Renal pelvis (tissue), 4 donors: Measurements from ENCODE around the gene AIF1. TPM values are rescaled to one million over a fixed set of nuclear protein-coding genes. Genes with fewer than 3 reads are reported as not detected.

Experiments
- DNase-seq: peaks from one replicate; pipeline ENCODE4 v3.0.0-alpha.2; 2013
- polyA plus RNA-seq, 3 donors: library from polyadenylated mRNA; unstranded; fragments of 120-200 nt; gene quantifications; one replicate each; pipeline ENCODE4 v1.2.1, GENCODE V29; 2013; ENCODE audit not compliant: insufficient read length in 3 of 3

AIF1 gene
- polyA plus RNA-seq, 3 donors = 66.1 to 77.7 (median 74.7) TPM

DNA sequence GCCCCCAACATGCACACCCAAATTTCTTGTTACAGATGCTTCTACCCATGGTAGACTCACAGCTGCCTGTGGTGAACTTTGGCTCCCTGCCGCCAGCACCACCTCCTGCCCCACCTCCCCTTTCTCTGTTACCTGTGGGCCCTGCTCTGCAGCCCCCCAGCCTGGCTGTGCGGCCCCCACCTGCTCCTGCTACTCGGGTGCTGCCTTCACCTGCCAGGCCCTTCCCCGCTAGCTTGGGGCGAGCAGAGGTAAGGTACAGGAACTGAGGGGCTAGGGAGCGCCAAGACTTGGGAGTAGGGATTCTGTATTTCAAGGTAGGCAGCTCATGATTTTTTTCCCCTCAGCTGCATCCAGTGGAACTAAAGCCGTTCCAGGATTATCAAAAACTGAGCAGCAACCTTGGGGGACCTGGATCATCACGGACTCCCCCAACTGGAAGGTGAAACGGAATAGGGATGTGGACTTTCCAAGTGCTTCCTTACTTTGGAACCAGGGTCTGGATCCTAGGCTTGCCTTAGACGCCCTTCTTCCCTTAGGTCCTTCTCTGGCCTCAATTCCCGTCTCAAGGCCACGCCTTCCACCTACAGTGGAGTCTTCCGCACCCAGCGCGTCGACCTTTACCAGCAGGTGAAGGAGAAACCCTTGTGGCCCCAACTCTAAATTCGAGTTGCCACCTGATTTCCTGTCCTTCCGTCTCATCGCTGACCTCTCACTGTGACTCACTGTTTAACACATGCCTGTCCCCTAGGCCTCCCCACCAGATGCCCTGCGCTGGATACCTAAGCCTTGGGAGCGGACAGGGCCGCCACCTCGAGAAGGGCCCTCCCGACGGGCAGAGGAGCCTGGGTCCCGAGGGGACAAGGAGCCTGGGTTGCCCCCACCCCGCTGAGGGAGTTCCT lies 21.9 kb downstream of the AIF1 start:
- no peak for DNase-seq

DNA sequence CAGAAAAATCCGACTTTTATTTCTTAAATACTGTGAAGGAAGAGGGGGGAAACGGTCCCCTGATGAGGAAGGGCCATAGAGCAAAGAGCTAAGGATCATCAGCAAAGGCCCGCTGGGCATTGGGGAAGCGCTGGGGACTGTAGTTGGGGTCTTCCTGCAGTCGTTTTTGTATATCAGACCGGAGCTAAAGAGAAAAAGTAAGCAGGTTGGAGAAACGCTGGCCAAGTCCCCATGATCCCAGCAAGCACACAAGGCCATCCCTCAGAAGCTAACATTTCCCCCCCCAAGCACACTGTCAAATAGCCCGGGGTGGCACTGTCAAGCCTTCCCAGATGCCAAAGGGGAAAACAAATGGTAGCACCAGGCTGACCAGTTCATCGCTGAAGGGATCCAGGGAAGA lies 24.0 kb downstream of the AIF1 start:
- DNase-seq = no peak

DNA sequence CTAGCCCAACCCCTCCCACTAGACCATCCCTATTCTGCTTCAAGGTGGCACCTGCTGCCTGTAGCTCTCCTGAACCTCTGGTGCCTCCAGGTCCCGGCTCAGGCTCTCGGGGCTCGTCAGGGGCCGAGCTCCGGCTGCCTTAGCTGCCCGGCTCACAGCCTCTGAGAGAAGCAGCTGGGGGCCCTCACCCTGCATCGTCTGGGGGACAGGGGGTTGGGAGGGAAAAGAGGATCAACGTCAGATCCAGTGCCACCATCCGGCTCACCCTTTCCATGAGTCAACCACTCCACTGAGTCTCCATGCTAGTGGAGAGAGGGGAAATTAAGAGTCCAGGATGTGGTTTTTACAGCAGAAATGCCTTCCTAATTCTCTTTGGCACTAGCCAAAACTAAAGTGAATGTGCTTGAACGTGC lies 24.4 kb downstream of the AIF1 start:
- no peak for DNase-seq

DNA sequence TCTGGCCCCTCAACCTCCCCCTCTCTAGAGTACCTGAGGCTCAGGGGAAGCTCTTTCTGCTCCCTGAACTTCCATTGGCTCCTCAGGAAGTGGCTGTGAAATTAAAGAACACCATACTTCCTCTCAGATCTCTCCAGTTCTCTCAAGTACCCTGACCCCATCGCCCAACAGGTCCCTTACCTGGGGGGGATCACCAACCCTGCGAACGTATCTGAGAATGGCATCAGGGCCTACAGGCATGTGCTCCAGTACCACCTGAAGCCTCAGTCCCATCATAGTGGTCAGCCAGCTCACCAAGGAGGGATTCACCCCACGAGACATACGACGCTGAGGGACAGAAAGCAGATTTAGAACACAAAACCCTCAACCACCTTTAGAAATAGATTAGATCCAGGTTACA lies 25.6 kb downstream of the AIF1 start:
- DNase-seq = no peak

DNA sequence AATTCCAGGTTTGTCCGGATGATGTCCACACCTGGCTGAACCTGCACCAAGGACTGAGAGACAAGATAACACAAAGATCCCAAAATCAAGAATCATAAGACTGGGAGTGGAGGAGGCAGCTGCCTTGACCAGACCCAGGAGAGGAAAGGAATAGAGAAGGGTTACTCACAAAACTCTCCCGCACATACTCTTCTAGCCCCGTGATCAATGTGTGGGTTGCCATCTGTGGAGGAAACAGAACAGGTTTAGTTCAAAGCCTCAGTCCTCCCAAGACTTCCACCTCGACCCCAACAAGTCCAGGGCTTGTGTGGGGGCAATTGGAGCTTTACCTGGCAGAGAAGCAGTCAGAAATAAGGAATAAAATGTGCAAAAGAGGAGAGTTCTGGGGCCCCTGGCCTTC lies 26.3 kb downstream of the AIF1 start:
- DNase-seq = no peak

DNA sequence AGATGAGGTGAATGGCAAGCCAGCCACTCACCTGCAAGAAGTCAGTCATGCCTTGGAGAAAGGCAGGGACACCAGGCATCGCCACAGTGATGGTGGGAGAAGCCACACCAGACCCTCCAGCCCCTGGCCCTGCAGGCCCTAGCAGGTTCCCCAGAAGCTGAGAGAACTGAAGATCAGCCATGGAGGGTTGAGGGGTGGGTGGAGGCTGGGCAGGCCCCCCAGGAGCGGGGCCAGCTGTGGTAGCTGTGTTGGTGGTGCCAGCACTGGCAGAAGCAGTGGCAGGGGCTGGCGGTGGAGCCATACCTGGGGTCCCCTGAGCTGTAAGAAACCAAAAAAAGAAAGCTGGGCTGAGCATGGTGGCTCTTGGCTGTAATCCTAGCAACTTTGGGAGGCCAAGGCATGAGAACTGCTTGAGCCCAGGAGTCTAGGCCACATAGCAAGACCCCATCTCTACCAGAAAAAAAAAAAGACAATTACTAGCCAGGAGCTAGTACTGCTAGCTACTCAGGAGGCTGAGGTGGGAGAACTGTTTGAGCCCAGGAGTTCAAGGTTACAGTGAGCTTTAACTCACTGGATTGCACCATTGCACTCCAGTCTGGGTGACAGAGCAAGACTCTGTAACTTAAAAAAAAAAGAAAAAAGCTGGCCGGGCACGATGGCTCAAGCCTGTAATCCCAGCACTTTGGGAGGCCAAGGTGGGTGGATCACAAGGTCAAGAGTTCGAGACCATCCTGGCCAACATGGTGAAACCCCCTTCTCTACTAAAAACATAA lies 27.9 kb downstream of the AIF1 start:
- no peak for DNase-seq

DNA sequence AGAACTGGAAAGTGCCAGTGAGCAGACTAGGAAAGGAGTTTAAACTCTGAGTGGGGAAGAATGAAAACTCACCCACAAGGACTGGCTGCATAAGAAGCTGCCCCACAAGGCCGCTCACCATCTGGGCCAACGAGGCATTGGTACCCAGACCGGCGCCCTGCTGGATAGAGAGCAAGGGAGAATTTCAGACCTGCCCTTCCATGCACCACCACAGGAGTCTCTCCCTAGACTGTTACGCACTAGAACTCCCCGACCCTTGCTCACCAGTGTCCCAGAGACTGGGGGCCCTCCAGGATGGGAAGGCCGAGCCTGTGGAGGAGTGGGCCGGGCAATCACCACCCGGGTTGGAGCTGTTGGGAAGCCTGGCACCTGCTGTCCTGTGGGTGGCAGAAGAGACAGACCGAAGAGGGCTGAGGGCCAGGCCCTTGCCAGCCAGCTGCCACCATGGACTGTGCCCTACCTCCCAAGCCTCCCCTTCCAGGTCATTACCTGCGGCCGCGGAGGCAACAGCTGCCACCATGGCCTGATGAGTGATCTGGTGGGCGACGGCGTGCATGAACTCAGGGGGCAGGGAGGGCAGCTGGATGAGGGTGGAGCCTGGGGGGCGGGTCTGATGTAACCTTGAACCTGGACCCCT lies 28.9 kb downstream of the AIF1 start:
- DNase-seq = no peak

DNA sequence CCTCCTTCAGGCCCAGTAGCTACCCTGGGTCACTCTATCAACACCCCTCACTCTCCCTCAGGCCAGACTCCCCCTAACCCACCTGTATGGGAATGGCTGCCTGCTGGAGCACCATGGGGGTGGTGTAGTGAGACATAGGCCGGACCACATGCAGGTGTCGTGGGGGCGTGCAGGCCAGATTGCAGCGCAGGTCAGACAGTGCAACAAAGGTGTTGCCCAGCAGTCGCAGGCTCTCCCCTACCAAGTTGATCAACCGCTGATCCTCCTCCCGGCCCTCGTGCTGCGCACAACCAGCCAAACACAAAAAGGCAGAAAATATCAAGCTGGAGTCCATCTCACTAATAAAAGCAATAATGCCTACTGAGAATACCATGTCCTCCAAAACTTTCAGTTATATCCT lies 30.3 kb downstream of the AIF1 start:
- DNase-seq = no peak

DNA sequence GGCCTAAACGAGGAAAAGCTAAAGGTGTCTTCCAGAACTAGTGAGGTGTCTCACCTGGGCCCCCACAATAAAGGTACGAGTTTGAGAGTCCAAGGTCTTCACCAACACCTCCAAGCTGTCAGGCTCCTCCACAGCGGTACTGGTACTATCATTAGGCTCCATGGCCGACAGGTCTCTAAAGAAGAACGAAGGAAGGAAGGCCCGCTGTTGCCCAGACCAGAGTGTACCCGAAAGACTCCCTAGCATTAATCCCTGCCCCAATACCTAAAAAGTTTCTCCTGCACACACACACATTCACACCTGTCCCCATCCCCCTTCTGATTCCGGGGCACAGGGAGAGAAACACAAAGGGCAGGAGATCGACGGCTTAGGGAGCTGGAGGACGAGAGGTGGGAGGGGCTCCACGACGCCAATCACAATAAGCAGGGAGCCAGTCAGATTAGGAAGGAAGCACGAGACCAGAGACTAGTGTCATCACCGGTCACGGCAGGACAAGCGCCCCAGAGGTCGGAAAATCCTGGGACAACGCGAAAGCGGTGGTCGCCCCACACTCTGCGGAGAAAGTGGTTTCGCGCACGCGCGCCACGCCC lies 36.7 kb downstream of the AIF1 start:
- peak; percentile 75 for DNase-seq

DNA sequence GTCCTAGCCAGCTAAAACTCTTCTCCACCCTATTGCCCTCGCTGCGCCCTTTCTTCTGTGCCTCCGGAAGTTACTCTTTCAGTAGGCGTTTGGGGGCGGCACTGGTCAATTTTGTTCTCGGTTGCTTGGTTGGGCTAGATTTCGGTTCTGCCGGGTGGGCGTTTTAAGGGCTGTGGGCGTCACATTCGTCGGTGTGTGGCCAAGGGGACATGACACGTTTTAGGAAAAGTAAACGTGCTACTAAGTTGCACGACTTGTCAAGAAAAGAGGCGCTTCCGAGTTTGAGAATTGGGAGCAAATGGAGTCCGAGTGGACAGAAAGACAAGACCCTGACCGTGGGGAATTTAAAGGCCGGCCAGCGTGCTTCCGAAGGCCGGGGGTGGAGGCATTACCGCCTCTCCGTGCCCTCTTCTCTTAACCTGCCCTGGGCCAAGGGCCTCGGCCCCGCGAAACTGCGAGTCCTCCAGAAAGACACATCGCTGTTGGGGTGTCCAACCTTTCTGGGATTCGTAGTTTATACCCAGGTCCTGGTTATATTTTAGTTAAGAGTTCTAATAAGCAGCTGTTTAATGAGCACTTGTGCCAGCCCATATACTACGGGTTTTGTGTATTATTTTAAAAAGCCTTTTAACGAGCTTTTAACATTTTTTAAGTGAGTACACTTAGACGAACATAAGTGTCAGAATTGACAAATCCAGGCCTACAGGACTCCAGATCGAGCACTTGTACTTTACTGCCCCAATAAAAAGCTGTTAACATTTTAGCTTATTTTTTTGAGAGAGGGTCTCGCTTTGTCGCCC lies 38.1 kb downstream of the AIF1 start:
- DNase-seq = peak; percentile 96

DNA sequence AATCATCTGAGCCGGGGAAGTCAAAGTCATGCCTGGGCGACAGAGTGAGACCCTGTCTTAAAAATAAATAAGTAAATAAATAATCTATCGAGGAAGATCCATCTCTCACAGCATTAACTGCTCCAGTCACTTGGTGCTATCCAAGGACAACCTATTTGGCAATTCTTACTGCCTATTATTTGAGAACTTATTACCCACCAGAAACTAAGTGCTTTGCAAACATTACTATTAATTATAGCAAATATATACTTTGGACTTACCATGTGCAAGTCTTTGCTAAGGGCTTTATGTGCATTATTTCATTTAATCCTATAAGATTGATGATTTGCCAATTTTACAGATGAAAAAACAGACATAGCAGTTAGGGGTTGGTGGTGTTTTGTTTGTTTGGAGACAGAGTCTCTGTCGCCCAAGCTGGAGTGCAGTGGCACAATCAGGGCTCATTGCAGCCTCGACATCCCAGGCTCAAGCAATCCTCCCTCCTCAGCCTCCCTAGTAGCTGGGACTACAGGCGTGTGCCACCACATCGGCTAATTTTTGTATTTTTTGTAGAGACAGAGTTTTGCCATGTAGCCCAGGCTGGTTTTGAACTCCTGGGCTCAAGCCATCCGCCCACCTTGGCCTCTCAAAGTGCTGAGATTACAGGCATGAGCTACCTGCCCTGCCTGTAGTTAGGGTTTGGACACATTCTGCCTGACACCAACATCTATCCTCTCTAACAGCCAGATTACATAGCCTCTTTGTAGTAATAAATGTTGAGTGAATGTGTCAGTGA lies 39.7 kb downstream of the AIF1 start:
- DNase-seq = no peak

DNA sequence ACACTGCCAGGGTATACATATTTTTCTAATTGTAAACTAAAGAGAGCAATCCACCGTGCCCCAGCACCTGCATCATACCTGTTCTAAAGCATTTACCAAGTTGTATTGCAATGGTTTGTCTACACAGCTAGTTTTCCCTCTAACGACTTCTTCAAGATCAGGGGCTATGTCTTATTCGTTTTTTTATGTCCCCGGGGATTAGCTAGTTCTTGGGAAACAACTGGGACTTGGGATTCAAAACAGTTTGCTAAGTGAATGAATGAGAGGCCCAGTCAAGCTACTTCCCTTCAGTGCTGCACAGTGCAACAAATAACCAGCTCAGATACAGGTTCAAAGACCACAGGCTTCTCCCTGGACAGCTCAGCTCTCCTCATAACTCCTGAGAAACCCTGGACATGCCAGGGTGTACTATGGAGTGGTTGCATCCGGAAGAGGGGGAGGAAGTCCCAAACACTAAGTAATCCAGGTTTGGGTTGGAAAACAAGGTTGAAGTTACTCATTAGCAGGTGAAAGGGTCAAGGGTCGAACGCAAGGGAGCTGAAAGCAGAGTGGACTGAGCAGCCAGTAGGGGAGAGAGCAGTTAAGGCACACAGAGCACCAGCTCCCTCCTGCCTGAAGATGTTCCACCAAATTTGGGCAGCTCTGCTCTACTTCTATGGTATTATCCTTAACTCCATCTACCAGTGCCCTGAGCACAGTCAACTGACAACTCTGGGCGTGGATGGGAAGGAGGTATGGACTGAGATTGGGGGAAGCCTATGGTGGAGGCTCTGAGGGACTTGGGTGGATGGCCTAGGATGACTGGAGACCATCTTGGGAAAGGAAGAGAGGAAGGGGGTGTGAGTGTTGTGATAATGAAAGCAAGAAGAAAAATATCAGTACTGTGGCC lies 40.6 kb downstream of the AIF1 start, which contains the start of gene APOM:
Gene APOM, plus strand, starts transcription at position 546 of the 889 bp plus-strand sequence. Its CDS starts 73 bp downstream, at position 619.
- DNase-seq = no peak

DNA sequence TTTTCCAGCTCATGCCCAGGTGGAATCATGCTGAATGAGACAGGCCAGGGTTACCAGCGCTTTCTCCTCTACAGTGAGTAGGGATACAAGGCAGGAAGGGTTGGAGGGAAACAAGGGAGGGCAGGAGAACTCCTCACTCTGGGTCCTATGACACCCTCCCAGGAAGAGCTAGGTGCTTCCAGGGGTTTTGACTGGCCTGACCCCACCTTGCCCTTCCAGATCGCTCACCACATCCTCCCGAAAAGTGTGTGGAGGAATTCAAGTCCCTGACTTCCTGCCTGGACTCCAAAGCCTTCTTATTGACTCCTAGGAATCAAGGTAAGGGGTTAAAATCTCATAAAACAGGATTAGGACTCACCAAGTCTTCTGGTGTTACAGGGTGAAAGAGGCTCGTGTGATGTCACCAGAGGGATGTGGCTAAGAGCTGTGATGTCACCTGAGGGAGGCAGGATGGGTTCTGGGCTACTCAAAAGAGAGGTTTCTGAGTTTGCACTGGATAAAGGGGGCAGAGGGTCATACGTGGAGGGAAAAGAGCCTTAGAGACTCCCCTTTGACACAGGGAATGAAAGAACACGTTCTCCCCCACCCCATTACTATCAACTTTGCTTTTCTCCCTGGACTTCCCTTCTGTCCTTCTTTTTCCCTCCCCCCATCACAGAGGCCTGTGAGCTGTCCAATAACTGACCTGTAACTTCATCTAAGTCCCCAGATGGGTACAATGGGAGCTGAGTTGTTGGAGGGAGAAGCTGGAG lies 42.5 kb downstream of the AIF1 start:
- no peak for DNase-seq

DNA sequence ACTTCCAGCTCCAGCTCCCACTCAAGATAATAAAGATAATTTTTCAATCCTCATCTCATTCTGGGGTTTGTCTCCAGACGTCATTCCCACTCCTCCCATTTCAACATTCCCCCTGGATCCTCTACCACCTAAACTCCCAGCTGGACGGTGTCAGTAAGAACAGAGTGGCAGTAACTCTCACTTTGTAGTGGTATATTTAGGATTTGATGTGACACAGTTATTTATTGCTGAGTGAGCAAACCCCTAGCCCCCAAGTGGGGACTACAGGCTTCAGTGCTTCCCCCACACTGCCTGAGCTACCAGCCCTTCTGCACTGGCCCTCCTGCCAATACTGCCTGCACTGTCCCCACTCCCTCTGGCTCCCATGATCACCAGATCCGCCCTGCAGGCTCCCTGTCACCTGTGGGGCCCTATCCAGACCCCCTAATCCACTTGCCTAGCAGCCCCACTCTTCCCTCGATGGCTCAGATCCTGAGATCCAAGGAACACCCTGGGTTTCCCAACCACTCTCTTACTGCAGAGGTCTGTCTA lies 43.2 kb downstream of the AIF1 start:
- no peak for DNase-seq

DNA sequence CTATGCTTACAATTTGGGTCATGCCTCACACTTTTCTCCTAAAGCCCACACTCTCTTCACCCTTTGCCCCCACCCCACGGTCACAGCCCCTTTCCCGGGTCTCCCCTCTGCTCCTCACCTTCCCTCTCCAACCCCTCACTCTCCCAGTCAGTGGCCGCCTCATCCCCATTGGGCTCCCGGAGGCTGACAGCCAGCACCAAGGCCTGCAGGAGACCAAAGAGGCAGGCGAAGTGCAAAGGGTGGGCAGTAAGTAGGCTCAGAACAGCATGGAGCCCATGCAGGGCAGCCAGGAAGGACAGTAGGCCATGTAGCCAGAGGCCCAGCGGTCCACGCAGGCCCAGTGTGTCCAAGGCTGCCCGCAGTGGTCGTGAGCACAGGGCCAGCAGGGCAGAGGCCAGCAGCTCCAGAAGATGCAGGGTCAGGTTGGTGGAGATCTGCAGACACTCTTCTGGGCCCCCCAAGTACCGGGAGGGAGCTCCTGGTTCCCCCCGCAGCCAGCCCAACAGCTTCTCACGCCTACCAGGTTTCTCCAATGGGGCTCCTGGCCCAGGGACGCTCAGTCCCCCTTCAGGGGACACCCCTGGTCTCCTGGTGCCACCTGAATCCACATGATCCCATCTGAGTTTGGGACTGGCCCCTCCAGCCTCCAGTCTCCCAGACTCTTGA lies 44.1 kb downstream of the AIF1 start:
- DNase-seq = no peak

DNA sequence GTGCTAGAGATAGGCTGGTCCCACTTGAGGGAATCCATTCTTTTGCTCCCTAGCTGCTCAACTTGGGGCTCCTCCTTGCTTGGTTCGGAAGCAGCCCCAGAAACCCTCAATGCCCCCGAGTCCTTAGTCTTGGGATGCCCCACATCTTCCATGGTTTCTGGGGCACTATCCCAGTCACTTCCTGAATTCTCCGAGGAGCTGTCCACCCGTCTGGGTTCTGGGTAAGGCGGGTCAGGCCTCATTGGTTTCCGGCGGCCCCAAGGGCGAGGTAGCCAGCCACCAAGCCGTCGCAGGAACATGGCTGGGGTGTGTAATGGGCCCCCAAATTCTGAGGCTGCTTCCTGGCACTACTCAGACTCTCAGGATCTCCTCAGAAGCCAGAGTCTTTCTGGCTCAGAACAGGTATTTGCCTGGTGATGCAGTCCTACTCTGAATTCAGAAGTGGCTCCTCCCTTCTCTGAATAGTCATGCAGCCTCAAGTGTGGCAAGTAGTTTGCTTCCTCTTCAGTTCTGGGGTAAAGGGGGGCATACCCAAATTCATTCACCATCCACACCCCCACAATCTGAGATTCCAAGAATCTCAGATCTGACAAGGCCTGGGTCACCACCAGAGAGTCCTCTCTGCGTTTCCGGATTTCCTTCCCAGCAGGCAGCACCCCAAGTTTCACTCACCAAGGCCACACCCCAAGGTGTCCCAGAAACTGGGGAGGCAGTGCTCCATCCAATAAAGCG lies 44.8 kb downstream of the AIF1 start:
- DNase-seq = no peak
